OCI-LY3 (cell line): ENCODE results near the gene TMEM255B.

Experiments used
- H2AFZ ChIP-seq: fragments of 200-600, 300-600 bp; shearing (Covaris generic); 2 replicates; pipeline ENCODE4 v1.6.0; 2014; ENCODE audit warnings: antibody characterized with exemption, low read depth, low read length
- H3K27ac ChIP-seq: fragments of 200-600, 300-600 bp; sonication (generic); 2 replicates; pipeline ENCODE4 v1.5.1; 2014; ENCODE audit warnings: mild to moderate bottlenecking, low read length, moderate library complexity, mixed read lengths
- H3K27me3 ChIP-seq: fragments of 200-600, 300-600 bp; sonication (generic); 2 replicates; pipeline ENCODE4 v1.6.1; 2014; ENCODE audit warnings: low read depth, low read length, mixed read lengths
- H3K36me3 ChIP-seq: fragments of 200-600, 300-600 bp; sonication (generic); replicated peaks from 2 replicates; pipeline ENCODE3; 2014; ENCODE audit warnings: low read depth, low read length, mixed read lengths
- H3K4me1 ChIP-seq: fragments of 300-600, 200-600 bp; sonication (generic); 2 replicates; pipeline ENCODE4 v1.6.1; 2014; ENCODE audit warnings: low read length, mixed read lengths
- H3K4me2 ChIP-seq: fragments of 200-600, 300-600 bp; sonication (generic); 2 replicates; pipeline ENCODE4 v1.6.1; 2014; ENCODE audit warnings: low read length, mixed read lengths
- H3K4me3 ChIP-seq: fragments of 300-600, 200-600 bp; sonication (generic); 2 replicates; pipeline ENCODE4 v1.5.1; 2014; ENCODE audit warnings: antibody characterized with exemption, mild to moderate bottlenecking, low read length, moderate library complexity
- H3K79me2 ChIP-seq: fragments of 300-600, 200-600 bp; shearing (Covaris generic); 2 replicates; pipeline ENCODE4 v1.6.1; 2014; ENCODE audit warnings: mild to moderate bottlenecking, low read length, mixed read lengths
- H3K9ac ChIP-seq: fragments of 300-600, 200-600 bp; shearing (Covaris generic); 2 replicates; pipeline ENCODE4 v1.6.0; 2014; ENCODE audit warnings: mild to moderate bottlenecking, low read length, moderate library complexity
- H3K9me3 ChIP-seq: fragments of 200-600, 300-600 bp; shearing (Covaris generic); 2 replicates; pipeline ENCODE4 v1.6.1; 2014; ENCODE audit warnings: low read length, mixed read lengths; ENCODE audit not compliant: insufficient read depth
- H4K20me1 ChIP-seq: fragments of 200-600, 300-600 bp; sonication (generic); 2 replicates; pipeline ENCODE4 v1.6.1; 2016; ENCODE audit warnings: low read length, mixed read lengths; ENCODE audit not compliant: insufficient read depth
- EZH2phosphoT487 ChIP-seq: fragments of 200-600 bp; shearing (Covaris generic); IDR thresholded peaks from 2 replicates; pipeline ENCODE4 v1.6.1; 2018; ENCODE audit warnings: antibody characterized with exemption, mixed run types, low read depth
- TF ChIP-seq, protein P1 (sequence below): fragments of 200-600, 300-600 bp; sonication (generic); IDR thresholded peaks from 2 replicates; pipeline ENCODE4 v1.5.1; 2014; ENCODE audit warnings: antibody characterized with exemption, low read length, low read depth

The TMEM255B gene

GRCh38 chr13:113863524-113864272 is 104.7 kb downstream of the TMEM255B start, which contains the start of gene GAS6:
Gene GAS6, minus strand, starts transcription at chr13:113864076. Its CDS starts 156 bp downstream, at chr13:113863920.
- Histone ChIP-seq H3K27ac (no peak within 1 kb of the TSS), H3K9me3 (no peaks in the 10 kb centered on the region; the same call in 1 of the 2 replicates), H3K4me3 (no peak within 1 kb of the TSS), H2AFZ (no peak within 1 kb of the TSS), H3K36me3 (no peaks in the 10 kb centered on the region), H4K20me1 (no peaks in the 10 kb centered on the region), H3K9ac (no peak within 1 kb of the TSS), H3K79me2 (no peaks in the 10 kb centered on the region), H3K27me3 (no peaks in the 10 kb centered on the region), H3K4me2 (no peak within 1 kb of the TSS), H3K4me1 (no peaks in the 10 kb centered on the region)
- TF ChIP-seq EZH2phosphoT487: no peak
- TF ChIP-seq, protein P1, sequence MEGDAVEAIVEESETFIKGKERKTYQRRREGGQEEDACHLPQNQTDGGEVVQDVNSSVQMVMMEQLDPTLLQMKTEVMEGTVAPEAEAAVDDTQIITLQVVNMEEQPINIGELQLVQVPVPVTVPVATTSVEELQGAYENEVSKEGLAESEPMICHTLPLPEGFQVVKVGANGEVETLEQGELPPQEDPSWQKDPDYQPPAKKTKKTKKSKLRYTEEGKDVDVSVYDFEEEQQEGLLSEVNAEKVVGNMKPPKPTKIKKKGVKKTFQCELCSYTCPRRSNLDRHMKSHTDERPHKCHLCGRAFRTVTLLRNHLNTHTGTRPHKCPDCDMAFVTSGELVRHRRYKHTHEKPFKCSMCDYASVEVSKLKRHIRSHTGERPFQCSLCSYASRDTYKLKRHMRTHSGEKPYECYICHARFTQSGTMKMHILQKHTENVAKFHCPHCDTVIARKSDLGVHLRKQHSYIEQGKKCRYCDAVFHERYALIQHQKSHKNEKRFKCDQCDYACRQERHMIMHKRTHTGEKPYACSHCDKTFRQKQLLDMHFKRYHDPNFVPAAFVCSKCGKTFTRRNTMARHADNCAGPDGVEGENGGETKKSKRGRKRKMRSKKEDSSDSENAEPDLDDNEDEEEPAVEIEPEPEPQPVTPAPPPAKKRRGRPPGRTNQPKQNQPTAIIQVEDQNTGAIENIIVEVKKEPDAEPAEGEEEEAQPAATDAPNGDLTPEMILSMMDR: no peak

DNA sequence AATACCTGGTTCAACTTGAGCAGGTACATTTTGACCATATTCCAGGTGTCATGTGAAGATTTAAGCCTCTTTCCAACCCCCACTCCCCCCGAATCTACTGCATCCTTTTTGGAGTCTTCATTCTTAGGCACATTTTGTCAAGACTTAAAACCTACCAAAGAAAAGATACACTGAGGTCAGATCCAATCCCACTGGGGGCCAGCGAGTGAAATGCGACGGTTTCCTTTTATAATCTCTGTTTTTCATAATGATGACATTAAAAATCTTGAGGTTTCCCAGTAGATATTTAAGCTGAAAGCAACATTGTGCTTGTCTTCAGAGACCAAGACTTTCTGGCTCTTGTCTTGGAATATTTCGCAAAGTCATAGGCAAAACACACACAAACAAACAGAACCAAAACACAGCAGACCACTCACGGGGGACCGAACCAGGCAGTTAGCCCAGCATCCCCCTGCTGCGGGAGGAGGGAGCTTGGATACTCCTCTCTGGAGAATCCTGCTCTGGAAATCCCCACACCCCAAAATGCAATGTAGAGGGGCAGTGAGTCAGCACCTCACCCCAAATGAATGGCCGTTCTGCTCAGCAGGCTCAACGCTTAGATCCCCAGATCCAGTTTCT is 105.4 kb downstream of the TMEM255B start:
- Histone ChIP-seq H3K79me2 (no peaks in the 10 kb centered on the region), H3K36me3 (no peaks in the 10 kb centered on the region), H3K4me1 (no peaks in the 10 kb centered on the region), H3K4me3 (no peak overlapping the region), H3K9me3 (no peaks in the 10 kb centered on the region), H2AFZ (no peak overlapping the region), H3K27me3 (no peaks in the 10 kb centered on the region), H4K20me1 (no peaks in the 10 kb centered on the region), H3K27ac (no peak overlapping the region), H3K9ac (no peak overlapping the region), H3K4me2 (no peak overlapping the region)
- no peak for TF ChIP-seq EZH2phosphoT487
- TF ChIP-seq, protein P1: no peak

- no peak overlapping the region for H3K27ac ChIP-seq
- H2AFZ ChIP-seq: no peak overlapping the region
- H3K9me3 ChIP-seq: no peaks in the 10 kb centered on the region
- H3K79me2 ChIP-seq: no peaks in the 10 kb centered on the region
- no peak overlapping the region for H3K4me2 ChIP-seq
- no peaks in the 10 kb centered on the region for H3K36me3 ChIP-seq
- no peaks in the 10 kb centered on the region for H4K20me1 ChIP-seq
- H3K4me3 ChIP-seq: no peak overlapping the region
- H3K4me1 ChIP-seq: no peaks in the 10 kb centered on the region
- H3K9ac ChIP-seq: no peak overlapping the region
- H3K27me3 ChIP-seq: no peaks in the 10 kb centered on the region
- TF ChIP-seq, protein P1: no peak
These were observed 106.4 kb downstream of the TMEM255B start for GRCh38 chr13:113865427-113865826.
